SK-N-SH (cell line): ENCODE data around the gene PCSK6. TPM values are rescaled to one million over a fixed set of nuclear protein-coding genes. Genes with fewer than 3 reads are reported as not detected.

Experiments used
- CTCF ChIA-PET: fragments of 300-600, 350-600 bp; formaldehyde crosslinking; extraction: SDS; loops from one replicate; lab custom pipeline; 2021; lab: Yijun Ruan, JAX
- POLR2A ChIA-PET: fragments of 350-600 bp; sonication (Branson Sonifier 250); formaldehyde crosslinking; extraction: SDS; loops from one replicate; lab custom pipeline; 2020; ENCODE audit warnings: antibody characterized with exemption, inconsistent platforms; lab: Yijun Ruan, JAX
- DNase-seq: peaks from one replicate; pipeline ENCODE4 v3.0.0; 2012
- H2AFZ ChIP-seq: fragments of 200-600 bp; sonication (generic); 2 replicates; pipeline ENCODE4 v1.8.1; 2016; ENCODE audit warnings: antibody characterized with exemption, mild to moderate bottlenecking, low read depth
- H3F3A ChIP-seq: fragments of 200-600 bp; sonication (generic); replicated peaks from 2 replicates; pipeline ENCODE3; 2016; ENCODE audit warnings: antibody characterized with exemption, mild to moderate bottlenecking; ENCODE audit not compliant: insufficient read depth
- H3K27ac ChIP-seq, 2 experiments: fragments of 200-500 bp in 1 of 2; fragments of 200-600 bp in 1 of 2; sonication (Bioruptor generic) in 1 of 2; sonication (generic), shearing (Covaris generic) in 1 of 2; 2 replicates each; pipeline versions ENCODE4 v1.5.1 to v1.6.1; 2014 to 2016; ENCODE audit warnings: low read depth in 2 of 2, inconsistent platforms in 1 of 2, low read length in 1 of 2, mild to moderate bottlenecking in 1 of 2, mixed read lengths in 1 of 2
- H3K27me3 ChIP-seq: fragments of 200-600 bp; sonication (generic), shearing (Covaris generic); 2 replicates; pipeline ENCODE4 v1.6.1; 2016; ENCODE audit warnings: mixed run types; ENCODE audit not compliant: insufficient read depth
- H3K36me3 ChIP-seq, 2 experiments: fragments of 200-500 bp in 1 of 2; fragments of 200-600 bp in 1 of 2; sonication (Bioruptor generic) in 1 of 2; sonication (generic) in 1 of 2; replicated peaks in 1 of 2; 2 replicates each; pipeline versions ENCODE3 to v1.5.1; 2014 to 2016; ENCODE audit warnings: low read length in 1 of 2, mild to moderate bottlenecking in 1 of 2; ENCODE audit not compliant: insufficient read depth in 2 of 2, control insufficient read depth in 1 of 2
- H3K4me1 ChIP-seq, 2 experiments: fragments of 200-500 bp in 1 of 2; fragments of 200-600 bp in 1 of 2; sonication (Bioruptor generic) in 1 of 2; sonication (generic), shearing (Covaris generic) in 1 of 2; 2 replicates each; pipeline versions ENCODE4 v1.5.1 to v1.6.1; 2014 to 2016; ENCODE audit warnings: low read depth in 1 of 2, low read length in 1 of 2, mixed run types in 1 of 2; ENCODE audit not compliant: insufficient read depth in 2 of 2, control insufficient read depth in 1 of 2
- H3K4me2 ChIP-seq: fragments of 200-600 bp; sonication (generic), shearing (Covaris generic); 2 replicates; pipeline ENCODE4 v1.6.1; 2017; ENCODE audit warnings: mixed run types
- H3K4me3 ChIP-seq, 2 experiments: fragments of 200-500 bp in 1 of 2; fragments of 200-600 bp in 1 of 2; sonication (Bioruptor generic) in 1 of 2; sonication (generic), shearing (Covaris generic) in 1 of 2; 2 replicates each; pipeline versions ENCODE4 v1.5.1 to v1.8.1; 2014 to 2016; ENCODE audit warnings: low read depth in 2 of 2, inconsistent platforms in 1 of 2, low read length in 1 of 2, mild to moderate bottlenecking in 1 of 2, mixed read lengths in 1 of 2, moderate library complexity in 1 of 2
- H3K79me2 ChIP-seq: fragments of 200-600 bp; sonication (generic); 2 replicates; pipeline ENCODE4 v1.8.1; 2017; ENCODE audit warnings: mild to moderate bottlenecking; ENCODE audit not compliant: insufficient read depth
- H3K9ac ChIP-seq: fragments of 200-600 bp; sonication (generic); 2 replicates; pipeline ENCODE4 v1.6.1; 2017; ENCODE audit warnings: mixed run types
- H3K9me2 ChIP-seq: fragments of 200-600 bp; sonication (generic); 2 replicates; pipeline ENCODE4 v1.6.1; 2017; ENCODE audit warnings: mixed run types
- H3K9me3 ChIP-seq: fragments of 200-600 bp; sonication (generic); 2 replicates; pipeline ENCODE4 v1.6.1; 2017; ENCODE audit warnings: mixed run types, mild to moderate bottlenecking, moderate library complexity
- H4K20me1 ChIP-seq: fragments of 200-600 bp; sonication (generic); 2 replicates; pipeline ENCODE4 v1.6.1; 2017; ENCODE audit warnings: mild to moderate bottlenecking, mixed run types; ENCODE audit not compliant: insufficient read depth
- ELF1 ChIP-seq: IDR thresholded peaks from 2 replicates; pipeline ENCODE4 v1.4.0; 2012
- EP300 ChIP-seq, 2 experiments: IDR thresholded peaks; 2 replicates each; pipeline versions ENCODE4 v1.4.0 to v1.6.1; 2012; ENCODE audit warnings: borderline replicate concordance in 1 of 2, low read depth in 1 of 2, low read length in 1 of 2
- FOSL2 ChIP-seq: IDR thresholded peaks from 2 replicates; pipeline ENCODE4 v1.4.0; 2012; ENCODE audit warnings: low read depth, mild to moderate bottlenecking, moderate library complexity, borderline replicate concordance
- FOXJ3 ChIP-seq: sonication (generic); formaldehyde crosslinking; IDR thresholded peaks from 2 replicates; pipeline ENCODE4 v1.5.1; 2020; ENCODE audit warnings: mild to moderate bottlenecking, missing genetic modification reagents
- FOXM1 ChIP-seq: IDR thresholded peaks from 2 replicates; pipeline ENCODE4 v1.4.0; 2012; ENCODE audit warnings: low read depth, mild to moderate bottlenecking
- GABPA ChIP-seq: IDR thresholded peaks from 2 replicates; pipeline ENCODE4 v1.4.0; 2012; ENCODE audit warnings: low read depth, mild to moderate bottlenecking
- GATA2 ChIP-seq: sonication (generic); formaldehyde crosslinking; IDR thresholded peaks from 2 replicates; pipeline ENCODE4 v1.5.0; 2020; ENCODE audit warnings: mild to moderate bottlenecking, missing genetic modification reagents
- NRF1 ChIP-seq: IDR thresholded peaks from 2 replicates; pipeline ENCODE4 v1.6.1; 2012; ENCODE audit warnings: low read depth, mild to moderate bottlenecking, low read length
- RCOR1 ChIP-seq: fragments of 150-350 bp; IDR thresholded peaks from 2 replicates; pipeline ENCODE4 v1.6.1; 2017; ENCODE audit warnings: antibody characterized with exemption, low read length
- SIN3A ChIP-seq: IDR thresholded peaks from 2 replicates; pipeline ENCODE4 v1.6.1; 2012; ENCODE audit warnings: low read depth, mild to moderate bottlenecking, low read length, moderate library complexity, borderline replicate concordance
- WGBS: methylation state at CpG from one replicate; pipeline ENCODE4 v1.1.6; 2017; ENCODE audit warnings: low lambda C conversion rate; 5-methylcytosine and 5-hydroxymethylcytosine counted together
- polyA plus RNA-seq, 3 experiments: library from polyadenylated mRNA; depleted of rRNA; stranded (reverse); fragments of >200 nt; gene quantifications; 2 replicates each; pipeline ENCODE4 v1.2.3, GENCODE V29; 2012
- TF ChIP-seq, protein P1 (sequence below): fragments of 200-600 bp; sonication (generic); IDR thresholded peaks from 2 replicates; pipeline ENCODE4 v1.6.1; 2017; ENCODE audit warnings: antibody characterized with exemption, mild to moderate bottlenecking, moderate library complexity

PCSK6 gene
- polyA plus RNA-seq, 1 of the 3 experiments (the other 2 are of a cell fraction) = 0.03 TPM

DNA sequence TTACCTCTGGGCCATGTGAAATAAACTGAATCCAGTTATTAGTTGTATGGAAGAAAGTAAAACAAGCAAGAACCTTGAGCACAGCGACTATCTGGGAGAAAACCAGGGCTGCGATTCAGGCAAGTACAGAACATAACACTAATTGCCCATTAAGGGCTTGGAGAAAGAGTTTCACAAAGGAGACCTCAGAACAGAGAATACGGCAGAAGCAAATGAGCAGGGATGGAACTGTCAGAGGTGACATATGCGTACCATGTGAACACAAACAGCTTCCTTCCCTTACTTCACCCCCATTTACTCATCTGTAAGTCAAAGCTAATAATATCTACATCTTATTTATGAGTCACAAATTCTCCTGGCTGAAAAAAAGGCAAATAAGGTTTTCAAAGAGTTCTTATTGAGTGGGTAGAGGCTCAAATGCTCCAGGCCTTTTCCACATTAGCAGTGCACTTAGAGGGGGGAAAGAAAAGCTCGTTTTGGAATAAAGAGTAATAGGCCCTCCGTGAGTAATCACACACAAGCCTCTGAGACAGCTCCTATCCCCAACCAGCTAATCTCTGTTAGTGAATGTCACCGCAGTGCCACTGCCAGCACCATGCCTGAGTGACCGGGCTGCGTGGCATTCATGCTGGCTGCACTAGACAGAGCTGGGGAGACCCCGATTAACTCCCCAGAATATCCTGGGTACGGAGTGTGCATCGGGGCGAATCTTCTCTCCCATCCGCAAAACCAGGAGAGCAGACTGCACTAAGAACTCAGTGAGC is 2.6 kb downstream of the PCSK6 start:
- H3K27me3 ChIP-seq = no peaks in the 10 kb centered on the region
- no peaks in the 10 kb centered on the region for H4K20me1 ChIP-seq
- no peak for DNase-seq
- ChIA-PET CTCF (interaction anchor here (1.0 to 1.1 kb wide), 2 partner anchors 129 to 155 kb away, joined by 3 to 6 read pairs; no protein-coding TSS in a partner anchor), POLR2A (interaction anchor here (1.6 kb wide), 1 partner anchor 13 kb away, joined by 3 read pairs; no protein-coding TSS in a partner anchor)
- no peaks in the 10 kb centered on the region for H3F3A ChIP-seq
- H3K4me3 ChIP-seq = no peak overlapping the region
- WGBS = 62% methylated on average over 7 of the region's 14 CpGs
- H3K9me3 ChIP-seq = no peaks in the 10 kb centered on the region
- no peak overlapping the region for H3K27ac ChIP-seq
- no peak overlapping the region for H3K9ac ChIP-seq
- H2AFZ ChIP-seq = no peak overlapping the region
- no peak overlapping the region for H3K4me2 ChIP-seq
- no peak for TF ChIP-seq FOSL2
- no peak for TF ChIP-seq ELF1
- peaks cover 0 to 2% of the 10 kb centered on the region in 2 experiments; a peak in 1 of 4 replicates for H3K4me1 ChIP-seq
- no peaks in the 10 kb centered on the region for H3K9me2 ChIP-seq
- H3K79me2 ChIP-seq = no peaks in the 10 kb centered on the region
- no peaks in the 10 kb centered on the region for H3K36me3 ChIP-seq

GRCh38 chr15:101483462-101483861 is 6.0 kb downstream of the PCSK6 start:
- H3K9me3 ChIP-seq = no peaks in the 10 kb centered on the region
- no peaks in the 10 kb centered on the region for H3K9me2 ChIP-seq
- no peaks in the 10 kb centered on the region for H4K20me1 ChIP-seq
- H3K27me3 ChIP-seq = no peaks in the 10 kb centered on the region
- CTCF ChIA-PET = interaction anchor here (1.0 to 1.5 kb wide), 3 partner anchors 15 to 183 kb away, joined by 3 to 4 read pairs (median 4); no protein-coding TSS in a partner anchor
- WGBS = 51% methylated on average over 5 of the region's 6 CpGs
- peaks cover 0 to 7% of the 10 kb centered on the region in 2 experiments; a peak in 1 of 4 replicates for H3K4me1 ChIP-seq
- no peak overlapping the region for H3K9ac ChIP-seq
- H3K27ac ChIP-seq = no peak overlapping the region
- no peaks in the 10 kb centered on the region for H3F3A ChIP-seq
- DNase-seq = no peak
- no peaks in the 10 kb centered on the region for H3K36me3 ChIP-seq
- H3K79me2 ChIP-seq = no peaks in the 10 kb centered on the region
- POLR2A ChIA-PET = no interaction called here
- no peak overlapping the region for H3K4me2 ChIP-seq
- no peak overlapping the region for H2AFZ ChIP-seq
- H3K4me3 ChIP-seq = no peak overlapping the region
- TF ChIP-seq, protein P1, sequence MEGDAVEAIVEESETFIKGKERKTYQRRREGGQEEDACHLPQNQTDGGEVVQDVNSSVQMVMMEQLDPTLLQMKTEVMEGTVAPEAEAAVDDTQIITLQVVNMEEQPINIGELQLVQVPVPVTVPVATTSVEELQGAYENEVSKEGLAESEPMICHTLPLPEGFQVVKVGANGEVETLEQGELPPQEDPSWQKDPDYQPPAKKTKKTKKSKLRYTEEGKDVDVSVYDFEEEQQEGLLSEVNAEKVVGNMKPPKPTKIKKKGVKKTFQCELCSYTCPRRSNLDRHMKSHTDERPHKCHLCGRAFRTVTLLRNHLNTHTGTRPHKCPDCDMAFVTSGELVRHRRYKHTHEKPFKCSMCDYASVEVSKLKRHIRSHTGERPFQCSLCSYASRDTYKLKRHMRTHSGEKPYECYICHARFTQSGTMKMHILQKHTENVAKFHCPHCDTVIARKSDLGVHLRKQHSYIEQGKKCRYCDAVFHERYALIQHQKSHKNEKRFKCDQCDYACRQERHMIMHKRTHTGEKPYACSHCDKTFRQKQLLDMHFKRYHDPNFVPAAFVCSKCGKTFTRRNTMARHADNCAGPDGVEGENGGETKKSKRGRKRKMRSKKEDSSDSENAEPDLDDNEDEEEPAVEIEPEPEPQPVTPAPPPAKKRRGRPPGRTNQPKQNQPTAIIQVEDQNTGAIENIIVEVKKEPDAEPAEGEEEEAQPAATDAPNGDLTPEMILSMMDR = no peak
- TF ChIP-seq NRF1 (no peak), FOXM1 (no peak), EP300 (IDR thresholded peaks at IDR 0.05; ENCODE audit: borderline replicate concordance in 1 of 2, low read depth in 1 of 2, low read length in 1 of 2) (no peak), SIN3A (no peak), RCOR1 (no peak), GABPA (no peak), GATA2 (CRISPR knock-in tag) (no peak), FOXJ3 (CRISPR knock-in tag) (no peak)
- TF ChIP-seq, all 33 proteins: peak for 0
